Endothelial cell of umbilical vein (primary cell): ENCODE data around the gene RBMS3. TPM values are rescaled to one million over a fixed set of nuclear protein-coding genes. Genes with fewer than 3 reads are reported as not detected.

Experiments used
- BruUV-seq: library from RNA; stranded (reverse); fragments of 400-500 nt; replicated peaks from 2 replicates; lab custom pipeline; 2021; lab: Mats Ljungman, UMichigan
- CTCF ChIA-PET: fragments of 300-600, 350-600 bp; sonication (Branson Sonifier 250); formaldehyde crosslinking; loops from one replicate; lab custom pipeline; 2021; ENCODE audit warnings: antibody characterized with exemption, inconsistent platforms; lab: Charles Lee
- POLR2A ChIA-PET: fragments of 300-600, 350-600 bp; sonication (Branson Sonifier 250); formaldehyde crosslinking; loops from one replicate; lab custom pipeline; 2021; ENCODE audit warnings: antibody characterized with exemption, inconsistent platforms; lab: Charles Lee
- DNase-seq: peaks from one replicate; pipeline ENCODE4 v3.0.0-alpha.2; 2011; ENCODE audit warnings: low read depth, low spot score
- FAIRE-seq: peaks from 2 replicates; lab custom pipeline; 2011; peaks lifted over from hg19 to GRCh38; lab: Jason Lieb, UNC
- H2AFZ ChIP-seq: 2 replicates; pipeline ENCODE4 v1.6.0; 2012; ENCODE audit warnings: low read depth, low read length, control low read depth, inconsistent platforms
- H3K27ac ChIP-seq: 2 replicates; pipeline ENCODE4 v1.5.1; 2011; ENCODE audit warnings: low read depth, mild to moderate bottlenecking, control low read depth, low read length, moderate library complexity; ENCODE audit not compliant: insufficient read depth
- H3K27me3 ChIP-seq, 2 experiments: 2 replicates each; pipeline versions ENCODE4 v1.6.0 to v1.6.1; 2011; ENCODE audit warnings: low read length in 2 of 2, mixed read lengths in 1 of 2; ENCODE audit not compliant: control insufficient read depth in 2 of 2, insufficient read depth in 2 of 2
- H3K36me3 ChIP-seq, 2 experiments: 2 replicates in 1 of 2; 3 replicates in 1 of 2; pipeline ENCODE4 v1.5.1; 2011; ENCODE audit warnings: low read length in 2 of 2, mild to moderate bottlenecking in 1 of 2, moderate library complexity in 1 of 2; ENCODE audit not compliant: control insufficient read depth in 2 of 2, insufficient read depth in 2 of 2; ENCODE audit errors: extremely low read depth in 1 of 2
- H3K4me1 ChIP-seq: 3 replicates; pipeline ENCODE4 v1.5.1; 2011; ENCODE audit warnings: mild to moderate bottlenecking, low read length; ENCODE audit not compliant: control insufficient read depth, insufficient read depth; ENCODE audit errors: extremely low read depth
- H3K4me2 ChIP-seq: 2 replicates; pipeline ENCODE4 v1.6.1; 2011; ENCODE audit warnings: low read length, control low read depth, mixed read lengths; ENCODE audit not compliant: insufficient read depth
- H3K4me3 ChIP-seq, 3 experiments: fragments of 200-600 bp in 1 of 3; sonication (generic), shearing (Covaris generic) in 1 of 3; replicated peaks in 1 of 3; 2 replicates each; pipeline ENCODE4 v1.5.1; 2011 to 2016; ENCODE audit warnings: control low read depth in 3 of 3, low read length in 3 of 3, mild to moderate bottlenecking in 2 of 3, inconsistent platforms in 1 of 3, low read depth in 1 of 3, moderate library complexity in 1 of 3; ENCODE audit not compliant: insufficient read depth in 1 of 3
- H3K79me2 ChIP-seq: 2 replicates; pipeline ENCODE4 v1.6.0; 2012; ENCODE audit warnings: low read length, inconsistent platforms; ENCODE audit not compliant: control insufficient read depth, insufficient read depth
- H3K9ac ChIP-seq: replicated peaks from 2 replicates; pipeline ENCODE3; 2011; ENCODE audit warnings: low read length, control low read depth; ENCODE audit not compliant: insufficient read depth; ENCODE audit errors: extremely low read depth
- H3K9me1 ChIP-seq: replicated peaks from 3 replicates; pipeline ENCODE4 v1.6.0; 2011; ENCODE audit warnings: mild to moderate bottlenecking, low read length; ENCODE audit not compliant: control insufficient read depth, insufficient read depth; ENCODE audit errors: extremely low read depth
- H3K9me3 ChIP-seq: replicated peaks from 2 replicates; pipeline ENCODE4 v1.5.1; 2012; ENCODE audit warnings: low read length, inconsistent platforms; ENCODE audit not compliant: control insufficient read depth, insufficient read depth
- H4K20me1 ChIP-seq: replicated peaks from 2 replicates; pipeline ENCODE3; 2011; ENCODE audit warnings: mild to moderate bottlenecking, low read length; ENCODE audit not compliant: control insufficient read depth, insufficient read depth; ENCODE audit errors: extremely low read depth
- CTCF ChIP-seq, 2 donors: IDR thresholded peaks; 1 replicate in 1 of 2; 2 replicates in 1 of 2; pipeline ENCODE4 v1.5.1; 2011; ENCODE audit warnings: low read length in 2 of 2, mild to moderate bottlenecking in 2 of 2, moderate library complexity in 2 of 2, control low read depth in 1 of 2, inconsistent platforms in 1 of 2, low read depth in 1 of 2; ENCODE audit not compliant: insufficient read depth in 1 of 2; ENCODE audit errors: extremely low read depth in 1 of 2
- EZH2 ChIP-seq: IDR thresholded peaks from 2 replicates; pipeline ENCODE4 v1.6.1; 2012; ENCODE audit warnings: borderline replicate concordance, low read depth, mild to moderate bottlenecking, moderate library complexity, low read length, inconsistent platforms; ENCODE audit not compliant: severe bottlenecking
- FOS ChIP-seq: IDR thresholded peaks from 2 replicates; pipeline ENCODE4 v1.6.1; 2011; ENCODE audit warnings: mild to moderate bottlenecking, low read length, moderate library complexity, borderline replicate concordance; ENCODE audit not compliant: insufficient read depth
- GATA2 ChIP-seq: IDR thresholded peaks from 2 replicates; pipeline ENCODE4 v1.7.0; 2011; ENCODE audit warnings: low read depth, mild to moderate bottlenecking, moderate library complexity, mixed read lengths, low read length; ENCODE audit not compliant: insufficient read length, insufficient read depth
- JUN ChIP-seq: IDR thresholded peaks from 2 replicates; pipeline ENCODE4 v1.6.1; 2011; ENCODE audit warnings: borderline replicate concordance, low read depth; ENCODE audit not compliant: insufficient read length, insufficient read depth
- MAX ChIP-seq: IDR thresholded peaks from 2 replicates; pipeline ENCODE4 v1.6.1; 2011; ENCODE audit not compliant: insufficient read depth, insufficient read length
- POLR2A ChIP-seq: IDR thresholded peaks from 2 replicates; pipeline ENCODE4 v1.6.1; 2012; ENCODE audit warnings: low read depth, mild to moderate bottlenecking, control low read depth, low read length
- dilution Hi-C: fragments of 300-500 bp; cut with MboI; formaldehyde crosslinking; loops from one replicate; pipeline ENCODE4 v1.15.0; 2019; ENCODE audit warnings: low sequenced_read_pairs; ENCODE audit not compliant: extremely low pct_ligation_motif_present
- intact Hi-C: fragments of 100-400 bp; cut with micrococcal nuclease; formaldehyde crosslinking; loops from one replicate; pipeline ENCODE4 v1.10.0; 2022
- polyA plus RNA-seq, 4 experiments: library from polyadenylated mRNA; depleted of rRNA in 3 of 4; stranded (reverse) in 3 of 4; unstranded in 1 of 4; fragments of >200 nt; gene quantifications; 2 replicates each; pipeline versions ENCODE4 v1.2.1 to v1.2.3, GENCODE V29; 2011 to 2012; ENCODE audit warnings: missing spikeins in 1 of 4
- total RNA-seq: library from RNA; stranded (reverse); gene quantifications from 2 replicates; pipeline ENCODE4 v1.2.3, GENCODE V29; 2021

RBMS3 gene
- total and polyA plus RNA-seq, 2 donors (not counting 3 experiments of a cell fraction or from before 2014, with no cell fraction given), result 13.6 to 42.3 TPM

- POLR2A ChIA-PET, result no interaction called here
Measured at GRCh38 chr3:29870136-29870535, 589.3 kb downstream of the RBMS3 start.

More at GRCh38 chr3:29870136-29870535, 589.3 kb downstream of the RBMS3 start:
- DNase-seq (no peak), FAIRE-seq (no peak)
- H3K4me3 ChIP-seq, result no peak overlapping the region
- H3K4me1 ChIP-seq, result no peaks in the 10 kb centered on the region
- no peak overlapping the region for H3K4me2 ChIP-seq
- dilution Hi-C loops, result no loop called here
- intact Hi-C loops, result no loop called here
- H3K9me3 ChIP-seq, result no peaks in the 10 kb centered on the region
- BruUV-seq, result no TSS peak
- H3K27me3 ChIP-seq, result no peaks in the 10 kb centered on the region
- no peak overlapping the region for H3K9ac ChIP-seq
- no peak overlapping the region for H3K27ac ChIP-seq
- no peak overlapping the region for H2AFZ ChIP-seq
- CTCF ChIA-PET, result interaction anchor here (1.1 to 1.6 kb wide), 2 partner anchors 9 to 143 kb away, joined by 3 to 4 read pairs; no protein-coding TSS in a partner anchor
- TF ChIP-seq MAX (no peak), FOS (no peak), JUN (no peak), POLR2A (no peak), CTCF (IDR thresholded peaks at IDR 0.05; ENCODE audit: extremely low read depth in 1 of 2, insufficient read depth in 1 of 2, low read depth in 1 of 2, low read length in 2 of 2) (no peak), GATA2 (no peak), EZH2 (no peak)
- no peaks in the 10 kb centered on the region for H3K36me3 ChIP-seq
- H3K9me1 ChIP-seq, result no peaks in the 10 kb centered on the region
- no peaks in the 10 kb centered on the region for H3K79me2 ChIP-seq
- no peaks in the 10 kb centered on the region for H4K20me1 ChIP-seq
